ENCODE data around the gene ZBBX.

DNA sequence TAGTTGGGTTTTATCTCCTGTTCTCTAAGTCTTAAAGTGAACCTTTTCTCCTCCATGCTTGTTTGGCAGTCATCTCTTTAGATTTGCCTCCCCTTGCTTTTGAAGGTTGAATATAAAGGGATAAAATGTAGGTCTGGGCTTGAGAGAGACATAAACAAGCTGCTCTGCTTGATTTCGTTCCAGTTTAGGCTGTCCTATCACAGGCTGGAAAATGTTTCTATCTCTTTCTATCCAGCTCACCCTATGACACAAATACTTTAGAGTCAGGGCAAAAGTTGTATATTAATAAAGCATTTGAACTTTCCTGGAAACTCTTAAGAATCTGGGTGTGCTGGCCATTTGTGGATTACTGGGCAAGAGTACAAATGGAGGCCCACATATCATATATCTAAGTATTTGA lies 29.5 kb upstream of the ZBBX start:
- TF ChIP-seq MXI1 (IDR thresholded peaks at IDR 0.05; ENCODE audit: low read depth, low read length): no peak
- TF ChIP-seq, protein P1, sequence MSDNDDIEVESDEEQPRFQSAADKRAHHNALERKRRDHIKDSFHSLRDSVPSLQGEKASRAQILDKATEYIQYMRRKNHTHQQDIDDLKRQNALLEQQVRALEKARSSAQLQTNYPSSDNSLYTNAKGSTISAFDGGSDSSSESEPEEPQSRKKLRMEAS (IDR thresholded peaks at IDR 0.05; ENCODE audit: low read depth): no peak
- TF ChIP-seq, protein P2, sequence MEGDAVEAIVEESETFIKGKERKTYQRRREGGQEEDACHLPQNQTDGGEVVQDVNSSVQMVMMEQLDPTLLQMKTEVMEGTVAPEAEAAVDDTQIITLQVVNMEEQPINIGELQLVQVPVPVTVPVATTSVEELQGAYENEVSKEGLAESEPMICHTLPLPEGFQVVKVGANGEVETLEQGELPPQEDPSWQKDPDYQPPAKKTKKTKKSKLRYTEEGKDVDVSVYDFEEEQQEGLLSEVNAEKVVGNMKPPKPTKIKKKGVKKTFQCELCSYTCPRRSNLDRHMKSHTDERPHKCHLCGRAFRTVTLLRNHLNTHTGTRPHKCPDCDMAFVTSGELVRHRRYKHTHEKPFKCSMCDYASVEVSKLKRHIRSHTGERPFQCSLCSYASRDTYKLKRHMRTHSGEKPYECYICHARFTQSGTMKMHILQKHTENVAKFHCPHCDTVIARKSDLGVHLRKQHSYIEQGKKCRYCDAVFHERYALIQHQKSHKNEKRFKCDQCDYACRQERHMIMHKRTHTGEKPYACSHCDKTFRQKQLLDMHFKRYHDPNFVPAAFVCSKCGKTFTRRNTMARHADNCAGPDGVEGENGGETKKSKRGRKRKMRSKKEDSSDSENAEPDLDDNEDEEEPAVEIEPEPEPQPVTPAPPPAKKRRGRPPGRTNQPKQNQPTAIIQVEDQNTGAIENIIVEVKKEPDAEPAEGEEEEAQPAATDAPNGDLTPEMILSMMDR (IDR thresholded peaks at IDR 0.05): no peak
- TF ChIP-seq FOSL2 (IDR thresholded peaks at IDR 0.05; ENCODE audit: borderline replicate concordance, low read depth): no peak
